Measurements from ENCODE around the gene GET3. TPM values are rescaled to one million over a fixed set of nuclear protein-coding genes. Genes with fewer than 3 reads are reported as not detected.

Gene GET3
- total RNA-seq, 1 experiment from 2014 or later = 110 TPM

- TF ChIP-seq EMX1 (CRISPR knock-in tag; IDR thresholded peaks at IDR 0.05) (0 out of 2 replicates have a peak, but pooled peaks have one; percentile 51), GTF2I (CRISPR knock-in tag; conservative IDR thresholded peaks at IDR 0.05) (no peak), SOX15 (CRISPR knock-in tag; IDR thresholded peaks at IDR 0.05) (no peak), CDX4 (CRISPR knock-in tag; IDR thresholded peaks at IDR 0.05; ENCODE audit: borderline replicate concordance) (no peak), ESRRA (CRISPR knock-in tag; IDR thresholded peaks at IDR 0.05; ENCODE audit: borderline replicate concordance) (no peak)
- TF ChIP-seq, protein P1, sequence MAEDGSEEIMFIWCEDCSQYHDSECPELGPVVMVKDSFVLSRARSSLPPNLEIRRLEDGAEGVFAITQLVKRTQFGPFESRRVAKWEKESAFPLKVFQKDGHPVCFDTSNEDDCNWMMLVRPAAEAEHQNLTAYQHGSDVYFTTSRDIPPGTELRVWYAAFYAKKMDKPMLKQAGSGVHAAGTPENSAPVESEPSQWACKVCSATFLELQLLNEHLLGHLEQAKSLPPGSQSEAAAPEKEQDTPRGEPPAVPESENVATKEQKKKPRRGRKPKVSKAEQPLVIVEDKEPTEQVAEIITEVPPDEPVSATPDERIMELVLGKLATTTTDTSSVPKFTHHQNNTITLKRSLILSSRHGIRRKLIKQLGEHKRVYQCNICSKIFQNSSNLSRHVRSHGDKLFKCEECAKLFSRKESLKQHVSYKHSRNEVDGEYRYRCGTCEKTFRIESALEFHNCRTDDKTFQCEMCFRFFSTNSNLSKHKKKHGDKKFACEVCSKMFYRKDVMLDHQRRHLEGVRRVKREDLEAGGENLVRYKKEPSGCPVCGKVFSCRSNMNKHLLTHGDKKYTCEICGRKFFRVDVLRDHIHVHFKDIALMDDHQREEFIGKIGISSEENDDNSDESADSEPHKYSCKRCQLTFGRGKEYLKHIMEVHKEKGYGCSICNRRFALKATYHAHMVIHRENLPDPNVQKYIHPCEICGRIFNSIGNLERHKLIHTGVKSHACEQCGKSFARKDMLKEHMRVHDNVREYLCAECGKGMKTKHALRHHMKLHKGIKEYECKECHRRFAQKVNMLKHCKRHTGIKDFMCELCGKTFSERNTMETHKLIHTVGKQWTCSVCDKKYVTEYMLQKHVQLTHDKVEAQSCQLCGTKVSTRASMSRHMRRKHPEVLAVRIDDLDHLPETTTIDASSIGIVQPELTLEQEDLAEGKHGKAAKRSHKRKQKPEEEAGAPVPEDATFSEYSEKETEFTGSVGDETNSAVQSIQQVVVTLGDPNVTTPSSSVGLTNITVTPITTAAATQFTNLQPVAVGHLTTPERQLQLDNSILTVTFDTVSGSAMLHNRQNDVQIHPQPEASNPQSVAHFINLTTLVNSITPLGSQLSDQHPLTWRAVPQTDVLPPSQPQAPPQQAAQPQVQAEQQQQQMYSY (CRISPR knock-in tag; IDR thresholded peaks at IDR 0.05) = no peak
- TF ChIP-seq, protein P2, sequence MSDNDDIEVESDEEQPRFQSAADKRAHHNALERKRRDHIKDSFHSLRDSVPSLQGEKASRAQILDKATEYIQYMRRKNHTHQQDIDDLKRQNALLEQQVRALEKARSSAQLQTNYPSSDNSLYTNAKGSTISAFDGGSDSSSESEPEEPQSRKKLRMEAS (CRISPR knock-in tag; IDR thresholded peaks at IDR 0.05) = 0 out of 2 replicates have a peak, but pooled peaks have one; percentile 16
- TF ChIP-seq, protein P3, sequence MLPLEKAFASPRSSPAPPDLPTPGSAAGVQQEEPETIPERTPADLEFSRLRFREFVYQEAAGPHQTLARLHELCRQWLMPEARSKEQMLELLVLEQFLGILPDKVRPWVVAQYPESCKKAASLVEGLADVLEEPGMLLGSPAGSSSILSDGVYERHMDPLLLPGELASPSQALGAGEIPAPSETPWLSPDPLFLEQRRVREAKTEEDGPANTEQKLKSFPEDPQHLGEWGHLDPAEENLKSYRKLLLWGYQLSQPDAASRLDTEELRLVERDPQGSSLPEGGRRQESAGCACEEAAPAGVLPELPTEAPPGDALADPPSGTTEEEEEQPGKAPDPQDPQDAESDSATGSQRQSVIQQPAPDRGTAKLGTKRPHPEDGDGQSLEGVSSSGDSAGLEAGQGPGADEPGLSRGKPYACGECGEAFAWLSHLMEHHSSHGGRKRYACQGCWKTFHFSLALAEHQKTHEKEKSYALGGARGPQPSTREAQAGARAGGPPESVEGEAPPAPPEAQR (CRISPR knock-in tag; IDR thresholded peaks at IDR 0.05) = 0 out of 2 replicates have a peak, but pooled peaks have one; percentile 32
- TF ChIP-seq, protein P4, sequence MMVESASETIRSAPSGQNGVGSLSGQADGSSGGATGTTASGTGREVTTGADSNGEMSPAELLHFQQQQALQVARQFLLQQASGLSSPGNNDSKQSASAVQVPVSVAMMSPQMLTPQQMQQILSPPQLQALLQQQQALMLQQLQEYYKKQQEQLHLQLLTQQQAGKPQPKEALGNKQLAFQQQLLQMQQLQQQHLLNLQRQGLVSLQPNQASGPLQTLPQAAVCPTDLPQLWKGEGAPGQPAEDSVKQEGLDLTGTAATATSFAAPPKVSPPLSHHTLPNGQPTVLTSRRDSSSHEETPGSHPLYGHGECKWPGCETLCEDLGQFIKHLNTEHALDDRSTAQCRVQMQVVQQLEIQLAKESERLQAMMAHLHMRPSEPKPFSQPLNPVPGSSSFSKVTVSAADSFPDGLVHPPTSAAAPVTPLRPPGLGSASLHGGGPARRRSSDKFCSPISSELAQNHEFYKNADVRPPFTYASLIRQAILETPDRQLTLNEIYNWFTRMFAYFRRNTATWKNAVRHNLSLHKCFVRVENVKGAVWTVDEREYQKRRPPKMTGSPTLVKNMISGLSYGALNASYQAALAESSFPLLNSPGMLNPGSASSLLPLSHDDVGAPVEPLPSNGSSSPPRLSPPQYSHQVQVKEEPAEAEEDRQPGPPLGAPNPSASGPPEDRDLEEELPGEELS (CRISPR knock-in tag; IDR thresholded peaks at IDR 0.05) = no peak
These were observed 45.4 kb downstream of the GET3 start (continued) for GRCh38 chr19:12782424-12783290.

DNA sequence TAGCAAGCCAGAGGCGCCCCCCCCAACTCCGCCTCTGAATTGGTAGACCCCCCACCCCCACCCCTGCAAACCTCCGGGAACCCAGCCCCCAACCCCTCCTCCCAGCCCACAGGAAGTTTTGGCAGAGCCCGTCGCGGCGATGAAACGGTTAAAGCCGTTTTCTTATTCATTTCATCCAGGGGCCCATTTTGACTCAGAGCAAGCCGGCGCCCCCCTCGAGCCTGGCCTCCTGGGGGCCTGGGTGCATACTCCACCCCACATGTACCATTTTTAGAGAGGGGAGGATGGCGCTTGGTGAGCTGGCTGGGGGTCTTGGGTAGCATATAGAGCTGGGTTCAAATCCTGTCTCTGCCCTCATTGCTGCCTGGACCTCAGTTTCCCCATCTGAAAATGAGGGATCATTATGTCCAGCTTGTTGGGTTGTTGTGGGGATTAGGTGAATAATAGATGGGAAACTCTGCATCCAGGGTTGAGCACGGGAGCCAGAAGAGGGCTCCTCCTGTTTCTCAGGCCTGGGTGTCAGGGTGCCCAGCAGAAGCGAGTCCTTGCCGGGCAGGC is 46.1 kb downstream of the GET3 start:
- TF ChIP-seq STAT6 (CRISPR knock-in tag; conservative IDR thresholded peaks at IDR 0.05; ENCODE audit: low read depth) = no peak
- no peak for TF ChIP-seq ZNF416 (CRISPR knock-in tag; IDR thresholded peaks at IDR 0.05)
- no peak for TF ChIP-seq JUN (CRISPR knock-in tag; IDR thresholded peaks at IDR 0.05)
- TF ChIP-seq ESRRA (CRISPR knock-in tag; IDR thresholded peaks at IDR 0.05; ENCODE audit: borderline replicate concordance) = no peak
- TF ChIP-seq FOXK1 (CRISPR knock-in tag; IDR thresholded peaks at IDR 0.05) = no peak
- TF ChIP-seq, protein P5, sequence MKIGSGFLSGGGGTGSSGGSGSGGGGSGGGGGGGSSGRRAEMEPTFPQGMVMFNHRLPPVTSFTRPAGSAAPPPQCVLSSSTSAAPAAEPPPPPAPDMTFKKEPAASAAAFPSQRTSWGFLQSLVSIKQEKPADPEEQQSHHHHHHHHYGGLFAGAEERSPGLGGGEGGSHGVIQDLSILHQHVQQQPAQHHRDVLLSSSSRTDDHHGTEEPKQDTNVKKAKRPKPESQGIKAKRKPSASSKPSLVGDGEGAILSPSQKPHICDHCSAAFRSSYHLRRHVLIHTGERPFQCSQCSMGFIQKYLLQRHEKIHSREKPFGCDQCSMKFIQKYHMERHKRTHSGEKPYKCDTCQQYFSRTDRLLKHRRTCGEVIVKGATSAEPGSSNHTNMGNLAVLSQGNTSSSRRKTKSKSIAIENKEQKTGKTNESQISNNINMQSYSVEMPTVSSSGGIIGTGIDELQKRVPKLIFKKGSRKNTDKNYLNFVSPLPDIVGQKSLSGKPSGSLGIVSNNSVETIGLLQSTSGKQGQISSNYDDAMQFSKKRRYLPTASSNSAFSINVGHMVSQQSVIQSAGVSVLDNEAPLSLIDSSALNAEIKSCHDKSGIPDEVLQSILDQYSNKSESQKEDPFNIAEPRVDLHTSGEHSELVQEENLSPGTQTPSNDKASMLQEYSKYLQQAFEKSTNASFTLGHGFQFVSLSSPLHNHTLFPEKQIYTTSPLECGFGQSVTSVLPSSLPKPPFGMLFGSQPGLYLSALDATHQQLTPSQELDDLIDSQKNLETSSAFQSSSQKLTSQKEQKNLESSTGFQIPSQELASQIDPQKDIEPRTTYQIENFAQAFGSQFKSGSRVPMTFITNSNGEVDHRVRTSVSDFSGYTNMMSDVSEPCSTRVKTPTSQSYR (CRISPR knock-in tag; IDR thresholded peaks at IDR 0.05) = no peak
- TF ChIP-seq JAZF1 (CRISPR knock-in tag; IDR thresholded peaks at IDR 0.05) = no peak
- TF ChIP-seq SMAD4 (CRISPR knock-in tag; IDR thresholded peaks at IDR 0.05) = no peak
- TF ChIP-seq OVOL2 (CRISPR knock-in tag; IDR thresholded peaks at IDR 0.05; ENCODE audit: borderline replicate concordance) = no peak
- no peak for TF ChIP-seq ATF2 (CRISPR knock-in tag; IDR thresholded peaks at IDR 0.05; ENCODE audit: borderline replicate concordance, low read depth)
- Mint-ChIP-seq H3K27ac (no peak overlapping the region), H3K9me3 (no peaks in the 10 kb centered on the region), H3K27me3 (ENCODE audit: low read depth) (no peaks in the 10 kb centered on the region; the same call in 1 of the 2 replicates), H3K36me3 (no peaks in the 10 kb centered on the region), H3K4me1 (peaks cover 22% of the 10 kb centered on the region), H3K4me3 (peak overlapping the region; percentile 59)
- CTCF ChIA-PET = interaction anchor here (0.7 to 1.8 kb wide), 8 partner anchors 10 to 102 kb away, joined by 3 to 10 read pairs (median 6); no protein-coding TSS in a partner anchor
- ATAC-seq (no peak), DNase-seq (ENCODE audit: low spot score) (no peak)
- POLR2A ChIA-PET = interaction anchor here (1.7 kb wide), 1 partner anchor 8 kb away, joined by 6 read pairs; the partner anchor contains the start of gene JUNB
